ENCODE measurements around the gene CIB4.

Gene CIB4

GRCh38 chr2:26621469-26622199, 19.5 kb downstream of the CIB4 start:
- no peak for TF ChIP-seq CTCF (conservative IDR thresholded peaks at IDR 0.05; ENCODE audit: low read depth)
- no peak overlapping the region for H3K27ac ChIP-seq
- ChIA-PET POLR2A (ENCODE audit: low non-redundant PET) (no interaction called here), CTCF (no interaction called here)
- DNase-seq (ENCODE audit: low spot score): no peak

GRCh38 chr2:26620031-26620605, 21.0 kb downstream of the CIB4 start:
- no peak for DNase-seq (ENCODE audit: low spot score)
- TF ChIP-seq CTCF (conservative IDR thresholded peaks at IDR 0.05; ENCODE audit: low read depth): no peak
- H3K27ac ChIP-seq: no peak overlapping the region
- POLR2A ChIA-PET (ENCODE audit: low non-redundant PET): no interaction called here
- CTCF ChIA-PET: interaction anchor here (0.7 kb wide), 1 partner anchor 157 kb away, joined by 5 read pairs; no protein-coding TSS in a partner anchor

GRCh38 chr2:26619521-26619951, 21.6 kb downstream of the CIB4 start:
- no peak overlapping the region for H3K27ac ChIP-seq
- ChIA-PET CTCF (interaction anchor here (0.6 kb wide), 1 partner anchor 116 kb away, joined by 3 read pairs; no protein-coding TSS in a partner anchor), POLR2A (ENCODE audit: low non-redundant PET) (no interaction called here)
- no peak for TF ChIP-seq CTCF (conservative IDR thresholded peaks at IDR 0.05; ENCODE audit: low read depth)
- no peak for DNase-seq (ENCODE audit: low spot score)

GRCh38 chr2:26619096-26619495, 22.1 kb downstream of the CIB4 start:
- H3K27ac ChIP-seq: no peak overlapping the region
- DNase-seq (ENCODE audit: low spot score): no peak
- CTCF ChIA-PET: interaction anchor here (0.6 kb wide), 1 partner anchor 116 kb away, joined by 3 read pairs; no protein-coding TSS in a partner anchor
- TF ChIP-seq CTCF (conservative IDR thresholded peaks at IDR 0.05; ENCODE audit: low read depth): no peak
- POLR2A ChIA-PET (ENCODE audit: low non-redundant PET): no interaction called here

GRCh38 chr2:26618611-26619010, 22.6 kb downstream of the CIB4 start:
- ChIA-PET POLR2A (ENCODE audit: low non-redundant PET) (no interaction called here), CTCF (no interaction called here)
- TF ChIP-seq CTCF (conservative IDR thresholded peaks at IDR 0.05; ENCODE audit: low read depth): no peak
- DNase-seq (ENCODE audit: low spot score): no peak
- H3K27ac ChIP-seq: no peak overlapping the region

- ChIA-PET CTCF (no interaction called here), POLR2A (ENCODE audit: low non-redundant PET) (no interaction called here)
- no peak for TF ChIP-seq CTCF (conservative IDR thresholded peaks at IDR 0.05; ENCODE audit: low read depth)
- no peak overlapping the region for H3K27ac ChIP-seq
- no peak for DNase-seq (ENCODE audit: low spot score)
Observed at GRCh38 chr2:26617588-26618083, 23.5 kb downstream of the CIB4 start.
